ENCODE measurements around the gene NR0B2. TPM values are rescaled to one million over a fixed set of nuclear protein-coding genes. Genes with fewer than 3 reads are reported as not detected.

The NR0B2 gene
- polyA plus RNA-seq, 1 donor (not counting 4 experiments of a cell fraction or from before 2014, with no cell fraction given), result not detected

GRCh38 chr1:26960625-26960966, 46.8 kb upstream of the NR0B2 start:
- DNase-seq (ENCODE audit: low read depth, low spot score) (no peak), FAIRE-seq (no peak)
- TF ChIP-seq EZH2 (IDR thresholded peaks at IDR 0.05; ENCODE audit: low read length) (no peak), CTCF (optimal IDR thresholded peaks at IDR 0.05 in 1 of 3, IDR thresholded peaks at IDR 0.05 in 1 of 3, conservative IDR thresholded peaks at IDR 0.05 in 1 of 3; ENCODE audit: extremely low read depth in 1 of 3, insufficient read depth in 2 of 3, low read length in 3 of 3) (no peak)
- dilution Hi-C loops (cut with MboI; ENCODE audit: extremely low pct_ligation_motif_present, low sequenced_read_pairs), result no loop called here
- Histone ChIP-seq H3K9me3 (ENCODE audit: control insufficient read depth, low read depth, low read length) (no peaks in the 10 kb centered on the region), H2AFZ (ENCODE audit: control insufficient read depth, low read length) (peak overlapping the region; percentile 59), H3K79me2 (ENCODE audit: control insufficient read depth, insufficient read depth, low read length) (peaks cover 40% of the 10 kb centered on the region), H3K27me3 (ENCODE audit: control insufficient read depth, extremely low read depth, insufficient read depth, low read length) (no peaks in the 10 kb centered on the region), H3K4me2 (ENCODE audit: control insufficient read depth, extremely low read depth, insufficient read depth, low read depth, low read length) (peak overlapping the region; percentile 98), H3K4me1 (ENCODE audit: control insufficient read depth, extremely low read depth, insufficient read depth, low read length) (peaks cover 31% of the 10 kb centered on the region), H3K9me1 (ENCODE audit: control insufficient read depth, extremely low read depth, insufficient read depth, low read length) (no peaks in the 10 kb centered on the region), H3K9ac (ENCODE audit: control insufficient read depth, extremely low read depth, insufficient read depth, low read length) (peak overlapping the region; percentile 93), H4K20me1 (ENCODE audit: control insufficient read depth, extremely low read depth, insufficient read depth, low read length) (no peaks in the 10 kb centered on the region), H3K36me3 (ENCODE audit: control insufficient read depth in 2 of 2, extremely low read depth in 1 of 2, insufficient read depth in 2 of 2, low read length in 2 of 2) (peaks cover 0 to 7% of the 10 kb centered on the region in 2 experiments), H3K27ac (ENCODE audit: control insufficient read depth, insufficient read depth, low read length) (peak overlapping the region; percentile 86), H3K4me3 (ENCODE audit: control insufficient read depth in 2 of 3, extremely low read depth in 1 of 3, insufficient read depth in 2 of 3, low read depth in 1 of 3, low read length in 3 of 3) (peak overlapping the region; percentile 80 to 95 (median 87))

DNA sequence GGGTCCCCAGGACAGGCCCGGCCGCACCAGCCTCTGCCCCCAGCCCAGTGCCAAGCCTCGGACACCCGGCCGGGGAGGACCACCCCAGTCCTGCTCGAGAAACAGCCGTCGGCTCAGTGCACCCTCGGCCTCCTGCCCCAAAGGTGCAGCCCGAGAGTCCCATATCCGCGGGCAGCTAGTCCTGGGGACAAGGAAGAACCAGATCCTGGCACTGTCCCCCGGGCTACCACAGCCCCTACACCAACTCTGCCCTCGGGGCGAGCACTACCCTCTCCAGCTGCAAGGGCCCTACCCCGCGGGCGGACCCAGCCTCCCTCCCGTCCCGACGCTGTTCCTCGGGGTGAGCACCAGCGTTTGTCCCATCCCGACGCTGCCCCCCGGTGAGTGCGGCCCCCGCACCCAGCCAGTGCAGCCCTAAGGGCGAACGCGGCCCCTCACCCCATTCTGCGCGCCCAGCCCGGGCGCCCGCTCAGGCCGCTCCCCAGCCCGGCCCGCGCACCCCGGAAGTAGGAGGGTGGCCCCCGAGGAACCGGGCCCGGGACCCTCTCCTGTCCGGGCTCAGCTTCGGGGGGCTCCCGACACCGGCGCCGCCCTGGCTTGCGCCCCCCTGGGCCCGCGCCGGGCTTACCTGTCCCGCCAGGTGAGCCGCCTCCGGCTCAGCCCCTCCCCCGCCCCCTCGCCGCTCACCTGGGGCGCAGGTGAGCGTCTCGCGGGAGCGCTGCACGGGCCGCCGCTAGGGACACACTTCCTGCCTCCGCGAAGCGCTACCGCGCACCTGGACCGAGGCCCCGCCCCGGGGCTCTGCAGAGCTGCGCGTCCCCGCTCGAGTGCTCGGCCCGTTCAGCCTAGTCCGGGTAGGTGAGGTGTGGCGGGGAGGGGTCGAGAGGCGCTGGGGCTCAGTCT, 46.2 kb upstream of the NR0B2 start, which contains the start of gene KDF1:
KDF1 (minus strand) TSS at position 747 of the 903 bp plus-strand sequence. CDS start 8,088 bp downstream, outside the sequence.
- FAIRE-seq, result no peak
- Histone ChIP-seq H3K4me3 (ENCODE audit: control insufficient read depth in 2 of 3, extremely low read depth in 1 of 3, insufficient read depth in 2 of 3, low read depth in 1 of 3, low read length in 3 of 3) (peak within 1 kb of the TSS; percentile 80 to 95 (median 87)), H3K36me3 (ENCODE audit: control insufficient read depth in 2 of 2, extremely low read depth in 1 of 2, insufficient read depth in 2 of 2, low read length in 2 of 2) (peaks cover 0 to 7% of the 10 kb centered on the region in 2 experiments), H3K79me2 (ENCODE audit: control insufficient read depth, insufficient read depth, low read length) (peaks cover 45% of the 10 kb centered on the region), H3K9me3 (ENCODE audit: control insufficient read depth, low read depth, low read length) (no peaks in the 10 kb centered on the region), H3K27me3 (ENCODE audit: control insufficient read depth, extremely low read depth, insufficient read depth, low read length) (no peaks in the 10 kb centered on the region), H4K20me1 (ENCODE audit: control insufficient read depth, extremely low read depth, insufficient read depth, low read length) (no peaks in the 10 kb centered on the region), H3K27ac (ENCODE audit: control insufficient read depth, insufficient read depth, low read length) (peak within 1 kb of the TSS; percentile 86), H3K9ac (ENCODE audit: control insufficient read depth, extremely low read depth, insufficient read depth, low read length) (peak within 1 kb of the TSS; percentile 93), H3K4me2 (ENCODE audit: control insufficient read depth, extremely low read depth, insufficient read depth, low read depth, low read length) (peak within 1 kb of the TSS; percentile 98), H2AFZ (ENCODE audit: control insufficient read depth, low read length) (peak within 1 kb of the TSS; percentile 59), H3K9me1 (ENCODE audit: control insufficient read depth, extremely low read depth, insufficient read depth, low read length) (no peaks in the 10 kb centered on the region), H3K4me1 (ENCODE audit: control insufficient read depth, extremely low read depth, insufficient read depth, low read length) (peaks cover 31% of the 10 kb centered on the region)
- DNase-seq (ENCODE audit: low read depth, low spot score), result peak; percentile 64
- dilution Hi-C loops (cut with MboI; ENCODE audit: extremely low pct_ligation_motif_present, low sequenced_read_pairs), result no loop called here
- TF ChIP-seq CTCF (optimal IDR thresholded peaks at IDR 0.05 in 1 of 3, IDR thresholded peaks at IDR 0.05 in 1 of 3, conservative IDR thresholded peaks at IDR 0.05 in 1 of 3; ENCODE audit: extremely low read depth in 1 of 3, insufficient read depth in 2 of 3, low read length in 3 of 3) (peak in 1 of 3 experiments; percentile 31), EZH2 (IDR thresholded peaks at IDR 0.05; ENCODE audit: low read length) (no peak)
